ENCODE measurements around the gene VWA8.
A peak's percentile ranks its signal among the peaks of the same experiment; 100 is the strongest.
"Not testable (repeated sequence)": the region's sequence is repeated elsewhere in the genome, so short reads cannot be mapped to it uniquely, and the experiment has no call there.

Gene VWA8

DNA sequence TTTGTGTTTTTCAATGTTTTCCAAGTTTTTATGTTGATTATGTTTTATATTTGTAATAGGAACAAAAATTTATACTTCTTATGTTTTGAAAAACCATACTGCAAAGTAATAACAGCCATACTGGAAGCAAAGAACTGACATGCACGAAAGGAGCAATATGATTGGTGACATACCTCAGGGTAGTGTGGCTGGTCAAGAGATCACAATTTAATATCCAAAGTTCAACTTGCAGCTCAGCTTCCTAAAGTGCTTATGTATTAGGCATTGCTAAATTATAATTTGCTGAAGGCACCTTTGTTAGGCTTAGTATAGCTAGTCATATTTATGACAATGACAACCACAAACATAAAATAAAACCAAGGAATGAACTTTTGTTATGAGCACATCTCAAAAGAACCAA lies 25.9 kb downstream of the VWA8 start:
- TF ChIP-seq, protein P1, sequence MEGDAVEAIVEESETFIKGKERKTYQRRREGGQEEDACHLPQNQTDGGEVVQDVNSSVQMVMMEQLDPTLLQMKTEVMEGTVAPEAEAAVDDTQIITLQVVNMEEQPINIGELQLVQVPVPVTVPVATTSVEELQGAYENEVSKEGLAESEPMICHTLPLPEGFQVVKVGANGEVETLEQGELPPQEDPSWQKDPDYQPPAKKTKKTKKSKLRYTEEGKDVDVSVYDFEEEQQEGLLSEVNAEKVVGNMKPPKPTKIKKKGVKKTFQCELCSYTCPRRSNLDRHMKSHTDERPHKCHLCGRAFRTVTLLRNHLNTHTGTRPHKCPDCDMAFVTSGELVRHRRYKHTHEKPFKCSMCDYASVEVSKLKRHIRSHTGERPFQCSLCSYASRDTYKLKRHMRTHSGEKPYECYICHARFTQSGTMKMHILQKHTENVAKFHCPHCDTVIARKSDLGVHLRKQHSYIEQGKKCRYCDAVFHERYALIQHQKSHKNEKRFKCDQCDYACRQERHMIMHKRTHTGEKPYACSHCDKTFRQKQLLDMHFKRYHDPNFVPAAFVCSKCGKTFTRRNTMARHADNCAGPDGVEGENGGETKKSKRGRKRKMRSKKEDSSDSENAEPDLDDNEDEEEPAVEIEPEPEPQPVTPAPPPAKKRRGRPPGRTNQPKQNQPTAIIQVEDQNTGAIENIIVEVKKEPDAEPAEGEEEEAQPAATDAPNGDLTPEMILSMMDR (conservative IDR thresholded peaks at IDR 0.05; ENCODE audit: low read depth, low read length) = no peak
- no peak for DNase-seq (ENCODE audit: low read depth)
- no peak overlapping the region for H3K4me3 ChIP-seq (ENCODE audit: low read depth, low read length)

GRCh38 chr13:41934120-41934519 lies 26.8 kb downstream of the VWA8 start:
- TF ChIP-seq, protein P1 (conservative IDR thresholded peaks at IDR 0.05; ENCODE audit: low read depth, low read length) = no peak
- H3K4me3 ChIP-seq (ENCODE audit: low read depth, low read length) = no peak overlapping the region
- DNase-seq (ENCODE audit: low read depth) = no peak

- DNase-seq (ENCODE audit: low read depth) = peak; percentile 25
- TF ChIP-seq, protein P1 (conservative IDR thresholded peaks at IDR 0.05; ENCODE audit: low read depth, low read length) = no peak
- no peak overlapping the region for H3K4me3 ChIP-seq (ENCODE audit: low read depth, low read length)
These were observed 29.6 kb downstream of the VWA8 start for GRCh38 chr13:41931337-41931736.

DNA sequence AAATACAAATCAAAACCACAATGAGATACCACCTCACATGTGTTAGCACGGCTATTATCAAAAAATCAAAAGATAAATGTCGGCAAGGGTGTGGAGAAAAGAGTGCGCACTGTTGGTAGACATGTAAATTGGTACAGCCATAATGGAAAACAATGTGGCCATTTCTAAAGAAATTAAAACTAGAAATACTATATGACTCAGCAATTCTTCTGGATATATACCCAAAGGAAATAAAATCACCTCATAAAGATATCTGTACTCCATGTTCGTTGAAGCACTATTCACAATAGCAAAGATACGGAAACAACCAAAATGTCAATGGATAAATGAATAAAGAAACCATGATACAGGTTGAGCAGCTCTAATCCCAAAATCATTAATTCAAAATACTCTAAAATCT lies 30.8 kb downstream of the VWA8 start:
- H3K4me3 ChIP-seq (ENCODE audit: low read depth, low read length) = no peak overlapping the region
- TF ChIP-seq, protein P1 (conservative IDR thresholded peaks at IDR 0.05; ENCODE audit: low read depth, low read length) = no peak
- DNase-seq (ENCODE audit: low read depth) = no peak

DNA sequence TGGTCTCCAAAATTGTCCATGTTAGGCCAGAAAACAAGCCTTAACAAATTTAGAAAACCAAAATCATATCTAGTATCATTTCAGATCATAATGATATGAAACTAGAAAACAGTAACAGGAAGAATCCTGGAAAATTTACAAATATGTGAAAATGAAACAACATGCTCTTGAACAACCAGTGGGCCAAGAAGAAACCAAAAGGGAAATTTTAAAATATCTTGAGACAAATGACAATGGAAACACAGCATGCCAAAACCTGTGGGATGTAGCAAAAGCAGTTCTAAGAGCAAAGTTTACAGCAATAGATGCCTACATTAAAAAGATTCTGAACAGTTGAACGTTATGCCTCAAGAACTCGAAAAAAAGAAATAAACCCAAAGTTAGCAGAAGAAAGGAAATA lies 32.6 kb downstream of the VWA8 start:
- no peak overlapping the region for H3K4me3 ChIP-seq (ENCODE audit: low read depth, low read length)
- TF ChIP-seq, protein P1 (conservative IDR thresholded peaks at IDR 0.05; ENCODE audit: low read depth, low read length) = no peak
- no peak for DNase-seq (ENCODE audit: low read depth)

GRCh38 chr13:41925014-41925413 lies 35.9 kb downstream of the VWA8 start:
- DNase-seq (ENCODE audit: low read depth) = no peak
- TF ChIP-seq, protein P1 (conservative IDR thresholded peaks at IDR 0.05; ENCODE audit: low read depth, low read length) = no peak

DNA sequence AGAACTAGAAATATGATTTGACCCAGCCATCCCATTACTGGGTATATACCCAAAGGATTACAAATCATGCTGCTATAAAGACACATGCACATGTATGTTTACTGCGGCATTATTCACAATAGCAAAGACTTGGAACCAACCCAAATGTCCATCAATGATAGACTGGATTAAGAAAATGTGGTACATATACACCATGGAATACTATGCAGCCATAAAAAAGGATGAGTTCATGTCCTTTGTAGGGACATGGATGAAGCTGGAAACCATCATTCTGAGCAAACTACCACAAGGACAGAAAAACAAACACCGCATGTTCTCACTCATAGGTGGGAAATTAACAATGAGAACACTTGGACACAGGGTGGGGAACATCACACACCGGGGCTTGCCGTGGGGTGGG lies 38.0 kb downstream of the VWA8 start:
- H3K4me3 ChIP-seq (ENCODE audit: low read depth, low read length); DNase-seq (ENCODE audit: low read depth): not testable (repeated sequence)

More at GRCh38 chr13:41925014-41925413, 35.9 kb downstream of the VWA8 start:
- no peak overlapping the region for H3K4me3 ChIP-seq (ENCODE audit: low read depth, low read length)

Measured in choroid plexus epithelial cell (primary cell).